HG03064 (cell line): Measurements from ENCODE around the gene EIF4EBP2.

Experiments
- ATAC-seq: cut with Tn5 transposase; IDR thresholded peaks from one replicate; pipeline ENCODE4 v1.9.1; 2021; ENCODE audit warnings: low read depth; ENCODE audit not compliant: unreplicated experiment

The EIF4EBP2 gene

DNA sequence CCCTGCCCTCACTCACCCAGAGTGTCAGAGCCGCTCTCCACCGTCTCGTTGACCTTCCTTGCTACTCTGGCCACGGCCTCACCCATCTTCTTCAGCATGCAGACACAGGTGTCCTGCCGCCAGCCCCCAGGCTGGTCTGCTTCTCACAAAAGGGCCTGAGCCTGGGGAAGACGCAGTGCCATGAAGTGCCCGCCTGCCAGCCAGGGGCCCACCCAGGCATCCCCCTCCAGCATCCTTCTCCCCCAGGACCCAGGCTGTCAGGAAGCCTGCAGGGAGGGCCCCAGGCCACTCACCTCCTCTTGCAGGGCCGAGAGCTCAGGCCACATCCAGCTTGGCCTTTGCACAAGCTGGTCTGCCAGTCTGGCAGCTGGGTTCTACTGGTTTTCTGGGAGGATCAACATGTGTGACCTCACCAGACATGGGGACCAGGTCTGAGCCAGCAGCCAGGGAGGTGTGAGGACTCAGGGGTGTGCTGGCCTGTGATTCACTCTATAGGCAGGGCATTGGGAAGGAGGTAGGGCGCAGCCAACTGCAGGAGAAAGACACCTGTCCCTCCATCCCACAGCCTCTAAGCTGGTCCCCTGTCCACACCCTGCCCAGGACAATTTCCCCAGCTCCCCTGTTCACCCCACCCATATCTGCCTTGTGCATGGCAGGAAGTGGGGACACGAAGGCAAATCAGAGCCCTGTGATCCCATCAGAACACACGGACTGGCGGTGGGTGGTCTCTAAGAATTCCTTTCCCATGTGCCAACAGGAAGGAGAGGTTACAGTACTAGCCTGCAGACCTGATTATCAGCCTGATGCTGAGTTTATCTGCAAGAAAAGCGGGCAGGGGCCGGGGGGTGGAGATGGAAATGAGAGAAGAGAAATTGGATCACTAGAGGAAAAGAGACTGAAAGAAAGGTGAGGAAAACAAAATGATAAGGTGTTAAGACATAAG lies 27.2 kb upstream of the EIF4EBP2 start:
- no peak for ATAC-seq

DNA sequence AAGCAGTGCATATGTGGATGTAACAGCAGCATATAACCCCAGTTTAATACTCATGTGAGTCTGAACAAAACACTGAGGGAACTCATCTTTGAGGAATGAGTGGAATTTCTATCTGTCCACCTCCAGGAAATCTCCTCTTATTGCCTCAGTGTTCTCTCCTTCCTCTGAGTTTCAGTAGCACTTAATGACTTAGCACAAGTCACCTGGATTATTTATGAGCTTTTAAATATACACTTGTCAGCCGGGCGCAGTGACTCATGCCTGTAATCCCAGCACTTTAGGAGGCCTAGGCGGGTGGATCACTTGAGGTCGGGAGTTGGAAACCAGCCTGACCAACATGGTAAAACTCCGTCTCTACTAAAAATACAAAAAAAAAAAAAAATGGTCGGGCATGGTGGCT lies 25.8 kb upstream of the EIF4EBP2 start:
- no peak for ATAC-seq

DNA sequence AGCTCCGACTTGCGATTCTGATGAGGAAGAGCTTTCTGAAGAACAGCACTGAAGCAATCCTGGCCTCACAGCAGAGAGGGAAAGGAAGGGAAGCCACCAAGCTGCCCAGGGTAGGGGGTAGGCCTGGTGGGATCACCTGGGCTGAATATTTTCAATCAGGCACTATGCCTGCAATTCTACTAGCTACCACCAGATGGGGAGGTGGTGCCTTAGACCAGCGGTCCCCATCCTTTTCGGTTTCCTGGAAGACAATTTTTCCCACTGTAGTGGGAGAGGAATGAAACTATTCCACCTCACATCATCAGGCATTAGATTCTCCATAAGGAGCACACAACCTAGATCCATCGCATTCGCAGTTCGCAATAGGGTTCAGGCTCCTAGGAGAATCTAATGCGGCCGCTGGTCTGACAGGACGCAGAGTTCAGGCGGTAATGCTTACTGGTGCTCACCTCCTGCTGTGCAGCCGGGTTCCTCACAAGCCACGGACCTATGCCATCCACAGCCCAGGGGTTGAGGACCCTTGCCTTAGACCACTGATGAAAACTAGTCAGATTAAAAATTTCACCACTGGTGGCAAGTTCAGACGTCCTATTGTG lies 24.3 kb upstream of the EIF4EBP2 start:
- no peak for ATAC-seq

DNA sequence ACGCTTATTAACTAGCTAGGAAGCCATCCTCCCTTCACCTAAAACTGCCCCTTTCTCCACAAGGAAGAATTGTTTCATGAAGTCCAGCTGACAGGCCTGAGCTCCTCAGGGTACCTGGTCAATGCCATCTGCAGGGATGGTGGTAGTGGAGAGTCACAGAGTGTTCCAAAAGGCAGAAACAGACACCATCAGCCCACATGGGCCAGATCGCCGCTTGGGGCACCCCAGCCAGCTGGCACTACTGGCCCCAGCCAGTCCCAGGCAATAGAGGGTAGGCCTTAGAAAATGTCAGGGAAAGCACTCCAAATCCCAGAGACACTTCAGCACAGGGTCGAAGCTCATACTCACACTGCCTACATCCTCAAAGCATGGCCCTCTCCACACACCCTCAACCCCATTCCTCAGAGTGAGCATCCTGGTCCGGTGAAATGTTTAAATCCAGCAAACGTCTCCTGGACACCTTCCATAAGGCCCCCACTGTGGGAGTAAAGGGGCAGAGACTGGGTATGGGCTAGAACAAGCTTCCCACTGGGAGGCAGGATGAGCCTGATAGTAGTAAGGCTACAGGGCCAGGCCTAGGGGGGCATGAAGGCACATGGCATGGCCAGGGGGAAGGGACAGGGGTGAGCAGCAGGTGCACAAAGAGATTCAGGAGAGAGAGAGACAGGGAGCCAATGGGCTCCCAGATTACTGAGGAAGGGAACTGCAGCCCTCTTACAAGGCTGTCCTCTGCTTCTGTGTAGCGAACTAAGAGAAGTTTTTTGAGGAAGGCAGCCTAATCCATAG lies 23.4 kb upstream of the EIF4EBP2 start:
- ATAC-seq: no peak

DNA sequence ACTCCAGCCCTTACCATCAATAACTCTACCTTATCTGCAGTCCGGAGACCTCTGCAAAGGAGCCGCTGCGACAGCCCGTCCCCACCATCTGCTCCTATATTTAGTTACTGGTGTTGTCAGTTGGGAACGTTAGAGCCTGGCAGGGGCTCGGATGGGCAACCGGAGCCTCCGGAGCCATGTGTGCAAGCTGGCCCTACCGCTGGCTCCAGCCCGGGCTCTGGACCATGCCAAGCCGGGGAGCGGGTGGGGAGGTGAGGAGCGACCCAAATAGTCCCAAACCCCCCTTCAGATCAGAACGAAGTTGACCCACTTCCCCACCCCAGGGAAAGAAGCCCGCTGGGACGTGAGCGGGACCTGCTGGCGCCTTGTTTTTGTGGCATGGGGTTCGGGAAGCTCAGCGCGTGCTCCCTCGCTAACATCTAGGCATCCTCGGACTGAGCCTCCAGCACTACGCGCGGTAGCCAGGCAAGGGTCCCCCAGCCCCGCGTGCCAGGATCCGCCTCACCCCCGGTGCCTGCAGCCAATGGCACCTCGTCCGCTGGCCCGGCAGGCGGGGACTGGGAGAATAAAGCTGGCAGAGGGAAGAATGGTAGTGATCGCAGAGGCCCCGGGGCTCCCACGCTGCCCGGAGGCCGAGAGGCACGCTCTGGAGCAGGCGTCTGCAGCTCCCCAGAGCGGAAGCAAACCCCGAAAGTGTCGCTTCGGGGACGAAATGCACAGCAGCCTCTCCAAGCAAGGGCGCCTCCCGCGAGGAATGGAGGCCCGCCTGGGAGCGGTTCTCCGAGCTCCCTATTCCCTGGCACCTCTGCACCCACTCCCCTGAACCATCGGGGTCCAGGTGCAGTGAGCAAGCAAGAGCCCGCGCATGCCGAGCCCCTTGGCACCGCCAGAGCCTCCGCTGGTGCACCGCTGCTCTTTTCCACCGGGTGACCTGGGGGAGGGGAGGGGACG lies 22.2 kb upstream of the EIF4EBP2 start:
- ATAC-seq: peak; percentile 38

DNA sequence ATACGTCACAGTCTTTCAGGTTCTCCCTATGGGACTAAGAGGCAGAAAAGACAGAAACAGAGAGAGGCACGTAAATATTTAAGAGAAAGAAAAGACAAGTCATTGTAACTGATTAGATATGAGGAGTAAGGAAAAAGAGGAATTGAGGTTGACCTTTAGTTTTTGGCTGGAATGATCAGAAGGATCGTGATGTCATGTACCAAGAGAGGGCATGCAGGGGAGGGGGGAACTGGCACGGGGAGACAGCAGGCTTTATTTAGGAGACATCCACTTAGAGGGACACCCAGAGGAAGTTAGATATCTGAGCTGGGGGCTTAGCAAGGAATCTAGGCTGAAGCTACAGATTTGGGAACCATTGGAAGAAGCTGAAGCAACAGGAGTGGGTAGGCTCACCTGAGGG lies 12.3 kb upstream of the EIF4EBP2 start:
- ATAC-seq: no peak

DNA sequence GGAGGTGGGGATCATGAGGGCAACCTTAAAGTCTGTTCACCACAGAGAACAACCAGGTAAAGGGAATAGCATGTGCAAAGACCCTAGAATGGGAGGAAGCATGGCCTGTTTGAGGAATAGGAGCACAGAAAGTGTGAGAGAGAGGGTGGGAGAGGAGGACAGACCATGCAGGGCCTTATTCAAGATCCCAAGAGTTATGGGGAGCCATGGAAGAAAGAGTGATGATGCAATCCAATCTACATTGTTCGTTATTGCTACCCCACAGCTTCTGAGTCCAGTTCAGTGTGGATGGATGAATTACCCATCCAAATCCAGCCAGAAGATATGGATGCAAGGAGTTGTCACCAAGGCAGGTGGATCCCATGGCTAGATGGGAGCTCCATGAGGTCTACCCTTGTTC lies 7.8 kb upstream of the EIF4EBP2 start:
- no peak for ATAC-seq

DNA sequence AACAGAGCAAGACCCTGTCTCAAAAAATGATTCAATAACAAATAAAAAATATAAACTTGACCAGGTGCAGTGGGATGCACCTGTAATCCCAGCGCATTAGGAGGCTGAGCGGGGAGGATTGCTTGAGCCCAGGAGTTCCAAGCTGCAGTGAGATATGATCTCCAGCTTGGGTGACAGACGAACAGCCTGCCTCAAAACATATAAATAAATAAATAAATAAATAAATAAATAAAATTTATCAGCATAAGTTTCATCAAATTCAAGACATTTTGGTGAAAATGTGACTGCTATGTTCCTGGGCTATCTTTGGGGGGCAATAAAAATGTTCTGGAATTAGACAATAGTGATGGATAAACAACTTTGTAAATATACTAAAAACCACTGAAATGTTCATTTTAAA lies 4.8 kb upstream of the EIF4EBP2 start:
- ATAC-seq: no peak

DNA sequence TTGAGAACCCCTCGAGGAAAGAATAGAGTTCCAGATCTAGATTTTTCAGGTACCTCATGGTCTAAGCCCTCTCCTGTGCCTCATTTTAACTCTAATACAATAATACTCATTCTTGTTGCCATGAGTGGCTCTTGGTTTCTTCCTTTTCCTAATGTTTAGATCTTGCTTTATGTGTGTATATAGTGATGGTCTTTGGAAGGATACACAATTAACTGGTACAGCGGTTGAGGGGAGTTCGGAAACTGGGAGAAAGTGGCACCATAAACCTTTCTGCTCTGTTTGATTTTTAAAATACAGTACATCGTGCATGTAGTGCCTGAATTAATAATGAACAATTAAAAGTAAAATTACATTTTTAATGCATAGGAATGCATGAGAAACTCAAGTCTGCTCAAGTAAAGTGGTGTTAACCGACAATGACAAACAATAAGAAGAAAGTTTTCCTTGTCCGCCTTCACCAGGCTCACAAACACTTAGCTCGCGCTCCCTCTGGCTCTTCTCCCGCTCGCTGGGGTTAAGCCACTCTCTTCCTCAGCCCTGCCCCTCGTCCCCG lies 386 bp upstream of the EIF4EBP2 start:
- ATAC-seq: no peak

DNA sequence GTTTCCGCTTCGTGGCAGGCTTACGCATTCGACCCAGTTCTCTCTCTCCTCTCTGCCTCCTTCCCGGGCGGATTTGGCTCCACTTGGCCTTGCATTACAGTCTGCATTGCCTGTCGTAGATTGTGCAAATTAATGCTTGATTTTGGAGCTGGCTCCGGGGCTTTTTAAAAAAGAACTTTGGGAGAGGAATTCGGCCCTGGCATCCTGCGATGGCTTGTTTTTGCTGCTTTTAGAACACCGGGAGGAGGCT lies 767 bp downstream of the EIF4EBP2 start:
- no peak for ATAC-seq

DNA sequence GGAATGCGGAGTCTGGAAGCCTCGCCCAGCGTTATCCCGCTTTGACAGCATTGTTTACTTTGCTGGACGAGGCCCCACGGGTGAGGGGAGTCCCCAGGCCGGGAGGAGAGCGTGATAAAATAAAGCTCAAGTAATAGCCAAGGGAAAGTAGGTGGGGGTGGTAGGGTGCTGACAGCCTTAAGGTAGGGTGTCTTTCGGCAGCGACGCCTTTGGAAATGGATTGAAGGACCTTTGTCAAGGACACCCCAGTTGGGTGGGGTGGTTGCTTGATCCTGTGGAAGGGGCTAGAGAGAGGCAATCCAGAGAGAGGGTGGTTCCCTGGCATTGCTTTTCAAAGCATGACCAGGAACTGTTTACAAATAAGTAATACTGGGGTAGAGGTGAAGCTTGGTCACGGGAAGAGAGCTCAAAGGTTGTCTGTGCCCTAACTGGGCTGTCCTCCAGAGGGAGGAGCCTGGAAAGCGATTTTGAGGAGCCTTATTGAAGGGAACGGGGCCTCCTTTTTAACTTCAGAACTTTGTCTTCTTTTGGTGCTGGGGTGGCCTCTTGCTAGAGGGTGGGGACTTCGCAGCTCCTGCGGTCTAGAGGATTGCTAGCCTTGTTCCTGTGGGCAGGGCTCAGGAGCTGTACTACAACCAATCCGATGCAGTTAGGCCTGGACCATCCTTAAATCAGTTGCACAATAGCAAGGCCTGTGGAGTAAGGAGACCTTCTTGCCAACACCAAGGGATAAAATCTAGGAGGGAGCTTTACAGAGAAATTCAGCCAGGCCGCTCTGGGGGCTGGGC lies 1.3 kb downstream of the EIF4EBP2 start:
- no peak for ATAC-seq

DNA sequence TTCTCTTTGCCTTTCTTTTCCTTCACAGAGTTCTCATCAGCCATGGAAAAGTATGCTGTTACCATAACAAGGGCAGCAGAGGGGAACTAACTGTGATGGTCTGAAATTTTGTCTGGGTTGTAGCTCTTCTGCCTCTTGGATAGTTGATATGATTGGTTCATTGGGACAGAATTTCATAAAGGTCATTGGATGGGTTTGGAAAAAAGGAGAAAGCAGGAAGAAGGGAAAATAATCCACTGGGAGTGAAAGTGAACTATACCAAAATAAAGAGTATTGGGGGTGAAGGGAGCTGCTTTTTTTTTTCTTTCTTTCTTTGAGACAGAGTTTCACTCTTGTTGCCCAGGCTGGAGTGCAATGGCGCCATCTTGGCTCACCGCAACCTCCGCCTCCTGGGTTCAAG lies 5.8 kb downstream of the EIF4EBP2 start:
- no peak for ATAC-seq

DNA sequence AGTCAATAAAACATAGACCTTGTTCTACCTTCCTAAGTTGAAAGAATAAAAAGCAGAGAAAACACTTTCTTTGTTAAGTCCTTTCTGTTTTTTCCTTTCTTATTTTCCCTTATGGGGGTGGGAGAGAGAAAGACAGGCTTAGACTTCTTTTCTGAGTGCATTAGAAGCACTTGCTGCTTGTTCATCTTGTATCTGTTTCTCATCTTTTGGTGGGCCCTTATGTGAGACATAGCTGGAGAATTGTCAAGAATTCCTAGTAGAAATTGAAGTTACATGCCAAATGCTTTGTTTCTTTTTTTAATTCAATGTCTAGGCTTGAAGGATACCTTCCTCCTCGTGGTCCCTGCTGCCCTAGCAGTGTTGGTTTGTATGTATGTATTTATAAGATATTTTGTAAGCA lies 6.7 kb downstream of the EIF4EBP2 start:
- ATAC-seq: no peak

DNA sequence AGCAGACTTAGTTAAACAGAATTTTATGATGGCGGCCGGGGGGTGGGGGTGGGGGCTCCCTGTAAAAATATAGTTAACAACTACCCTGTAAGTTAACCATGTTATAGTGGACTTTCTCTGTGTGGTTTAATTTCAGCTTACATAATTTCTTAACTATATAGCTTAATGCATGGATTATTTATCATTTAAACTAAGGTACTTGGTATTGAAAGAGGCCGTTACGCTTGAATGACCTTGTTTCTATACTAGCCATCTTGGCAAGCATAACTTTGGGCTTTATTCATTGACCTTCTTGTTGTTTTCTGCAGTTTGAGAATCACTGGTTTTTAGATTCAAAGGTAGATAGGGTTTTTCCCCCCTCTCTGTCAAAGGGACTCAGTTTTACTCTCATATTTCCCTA lies 8.4 kb downstream of the EIF4EBP2 start:
- no peak for ATAC-seq

DNA sequence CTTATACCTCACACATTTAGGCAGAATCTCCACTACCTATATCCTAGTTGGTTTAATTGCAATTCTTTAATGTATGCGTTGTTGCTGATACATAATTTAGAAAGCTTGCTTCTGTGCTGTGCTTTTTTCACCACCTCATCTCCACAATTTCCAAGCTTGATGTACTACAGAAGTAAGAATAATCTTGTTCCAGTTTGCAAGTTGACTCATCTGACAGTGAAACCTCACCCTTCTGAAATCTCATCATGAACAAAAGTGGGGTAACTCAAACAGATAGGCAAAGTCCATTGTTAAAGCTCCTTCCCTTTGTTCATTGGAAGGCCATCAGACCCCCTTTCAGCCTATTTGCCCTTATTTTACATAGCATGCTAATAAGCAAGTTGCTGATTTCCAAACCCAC lies 13.6 kb downstream of the EIF4EBP2 start:
- no peak for ATAC-seq

DNA sequence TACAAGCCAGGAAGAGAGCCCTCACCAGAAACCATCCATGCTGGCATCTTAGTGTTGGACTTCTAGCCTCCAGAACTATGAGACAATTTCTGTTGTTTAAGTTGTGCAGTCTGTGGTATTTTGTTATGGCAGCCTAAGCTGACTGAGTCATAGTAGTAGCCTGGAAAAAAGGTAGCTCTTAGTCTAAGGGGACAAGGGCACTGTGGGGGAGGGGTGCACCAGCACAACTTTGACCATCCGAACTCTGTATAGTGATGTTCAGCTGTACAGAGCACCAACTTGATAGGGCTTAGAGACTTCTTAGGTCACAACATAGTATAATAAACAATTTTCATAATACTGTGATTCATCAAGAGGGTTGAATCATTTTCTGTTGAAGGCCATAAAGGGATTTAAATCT lies 14.3 kb downstream of the EIF4EBP2 start:
- no peak for ATAC-seq

DNA sequence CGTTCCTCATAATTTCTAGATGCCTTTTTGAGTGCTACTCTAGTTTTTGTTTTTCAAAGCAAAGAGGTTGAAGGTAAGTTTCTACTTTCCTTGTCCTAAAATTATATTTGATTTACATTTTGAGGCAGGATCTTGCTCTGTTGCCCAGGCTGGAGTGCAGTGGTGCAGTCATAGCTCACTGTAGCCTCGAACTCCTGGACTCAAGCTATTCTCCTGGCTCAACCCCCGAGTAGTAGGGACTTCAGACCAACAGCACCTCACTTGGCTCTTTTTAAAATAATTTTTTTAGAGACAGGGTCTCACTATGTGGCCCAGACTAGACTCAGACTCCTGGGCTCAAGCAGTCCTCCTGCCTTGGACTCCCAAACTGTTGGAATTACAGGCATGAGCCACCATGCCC lies 14.8 kb downstream of the EIF4EBP2 start:
- no peak for ATAC-seq

DNA sequence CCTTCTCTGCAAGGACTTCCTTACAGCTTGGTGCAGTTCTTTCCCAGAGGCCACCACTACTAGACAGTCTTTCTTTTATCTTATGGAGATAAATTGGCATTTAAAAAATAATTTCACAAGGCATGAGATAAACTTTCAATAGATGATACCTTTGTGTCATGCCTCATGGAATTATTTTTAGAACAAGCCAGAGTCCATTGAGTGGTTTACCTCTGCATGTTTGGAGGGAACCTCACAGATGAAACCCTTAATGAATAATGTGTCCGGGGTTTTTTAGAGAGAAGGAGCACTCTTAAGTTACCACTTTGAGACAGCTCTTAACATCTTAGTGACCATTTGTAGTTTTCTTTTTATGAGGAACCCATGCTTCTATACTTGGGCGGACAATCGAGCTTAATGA lies 20.4 kb downstream of the EIF4EBP2 start:
- no peak for ATAC-seq

DNA sequence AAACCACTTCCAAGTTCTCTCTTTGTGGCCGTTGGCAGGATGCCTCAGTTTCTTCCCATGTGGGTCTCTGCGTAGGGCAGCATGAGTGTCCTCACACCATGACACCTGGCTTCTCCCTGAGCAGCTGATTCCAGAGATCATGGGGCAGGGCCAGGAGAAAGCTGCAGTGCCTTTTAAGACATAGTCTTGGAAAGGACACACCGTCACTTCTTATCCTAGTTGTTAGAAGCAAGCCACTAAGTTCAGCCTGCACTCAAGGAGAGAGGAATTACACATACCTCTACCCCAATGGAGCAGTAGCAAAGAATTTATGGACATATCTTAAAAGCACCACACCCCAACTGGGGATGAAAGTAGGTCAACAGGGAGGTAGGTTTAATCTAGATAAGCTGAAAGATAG lies 21.2 kb downstream of the EIF4EBP2 start:
- ATAC-seq: no peak

DNA sequence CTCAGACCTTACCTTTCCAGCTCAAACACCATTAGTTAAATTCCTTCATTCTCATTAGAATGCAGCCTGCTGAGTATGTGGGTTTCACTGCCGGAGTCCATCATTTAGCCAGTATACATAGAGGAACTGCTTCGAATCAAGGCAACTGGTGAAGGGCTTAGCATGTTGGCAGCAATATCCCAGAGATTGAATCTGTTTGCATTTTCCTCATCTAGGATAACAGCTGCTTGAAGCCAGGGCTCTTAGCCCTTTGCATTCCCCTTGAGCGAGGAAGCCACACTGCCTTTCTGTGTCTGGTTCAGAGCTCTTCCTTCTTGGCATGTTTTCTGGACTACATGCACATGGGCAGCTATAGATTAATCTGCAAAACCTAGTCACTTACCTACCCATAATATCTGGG lies 22.9 kb downstream of the EIF4EBP2 start:
- no peak for ATAC-seq
